NOMO-1 treated with DMSO at 0.1 percent for 48 hours (cell line): ENCODE results near the gene HYDIN.
"Not testable (repeated sequence)": the region's sequence is repeated elsewhere in the genome, so short reads cannot be mapped to it uniquely, and the experiment has no call there.

Experiments used
- DNase-seq: peaks from one replicate; lab custom pipeline; 2025; ENCODE audit not compliant: unreplicated experiment; lab: John Stamatoyannopoulos, UW

HYDIN gene

GRCh38 chr16:70882311-70882710 lies 348.2 kb downstream of the HYDIN start:
- not testable (repeated sequence) for DNase-seq

DNA sequence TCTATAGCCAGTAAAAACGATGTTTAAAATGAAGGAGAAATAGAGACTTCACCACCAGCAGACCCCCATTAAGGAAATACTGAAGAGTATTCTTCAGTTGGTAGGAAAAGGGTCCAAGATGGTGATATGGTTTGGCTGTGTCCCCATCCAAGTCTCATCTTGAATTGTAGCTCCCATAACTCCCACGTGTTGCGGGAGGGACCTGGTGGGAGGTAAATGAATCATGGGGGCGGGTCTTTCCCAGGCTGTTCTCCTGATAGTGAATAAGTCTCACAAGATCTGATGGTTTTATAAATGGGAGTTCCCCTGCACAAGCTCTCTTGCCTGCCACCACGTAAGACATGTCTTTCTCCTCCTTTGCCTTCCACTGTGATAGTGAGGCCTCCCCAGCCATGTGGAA lies 352.6 kb downstream of the HYDIN start:
- not testable (repeated sequence) for DNase-seq

GRCh38 chr16:70876442-70876841 lies 354.1 kb downstream of the HYDIN start:
- not testable (repeated sequence) for DNase-seq

GRCh38 chr16:70864698-70865097 lies 365.8 kb downstream of the HYDIN start:
- DNase-seq, result not testable (repeated sequence)

DNA sequence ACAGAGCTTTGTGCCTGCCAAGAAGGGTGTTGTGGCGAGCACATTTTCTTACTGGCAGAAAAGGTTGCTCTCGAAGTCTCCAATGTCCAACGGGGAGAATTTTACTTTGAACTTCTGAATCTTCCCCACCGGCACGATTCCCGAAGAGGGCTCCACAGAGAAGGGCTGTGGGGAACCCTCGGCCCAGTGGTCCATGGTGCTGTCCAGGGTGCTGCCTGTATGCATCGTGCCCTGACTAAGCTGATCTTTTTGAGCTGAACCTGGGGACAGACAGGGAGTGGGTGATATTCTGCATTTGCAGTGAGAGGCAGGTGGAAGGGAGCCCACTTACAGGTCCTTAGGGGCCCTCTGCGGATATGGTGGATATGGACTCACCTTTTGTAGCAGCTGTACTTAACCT lies 368.5 kb downstream of the HYDIN start:
- not testable (repeated sequence) for DNase-seq

DNA sequence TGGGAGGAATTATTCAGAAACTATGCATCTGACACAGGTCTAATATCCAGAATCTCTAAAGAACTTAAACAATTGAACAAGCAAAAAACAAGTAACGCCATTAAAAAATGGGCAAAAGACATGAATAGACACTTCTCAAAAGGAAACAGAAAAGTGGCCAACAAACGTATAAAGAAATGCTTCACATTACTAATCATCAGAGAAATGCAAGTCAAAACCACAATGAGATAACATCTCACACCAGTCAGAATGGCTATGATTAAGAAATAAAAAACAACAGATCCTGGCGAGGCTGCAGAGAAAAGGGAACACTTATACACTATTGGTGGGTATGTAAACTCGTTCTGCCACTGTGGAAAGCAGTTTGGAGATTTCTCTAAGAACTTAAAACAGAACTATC lies 379.2 kb downstream of the HYDIN start:
- DNase-seq, result not testable (repeated sequence)

DNA sequence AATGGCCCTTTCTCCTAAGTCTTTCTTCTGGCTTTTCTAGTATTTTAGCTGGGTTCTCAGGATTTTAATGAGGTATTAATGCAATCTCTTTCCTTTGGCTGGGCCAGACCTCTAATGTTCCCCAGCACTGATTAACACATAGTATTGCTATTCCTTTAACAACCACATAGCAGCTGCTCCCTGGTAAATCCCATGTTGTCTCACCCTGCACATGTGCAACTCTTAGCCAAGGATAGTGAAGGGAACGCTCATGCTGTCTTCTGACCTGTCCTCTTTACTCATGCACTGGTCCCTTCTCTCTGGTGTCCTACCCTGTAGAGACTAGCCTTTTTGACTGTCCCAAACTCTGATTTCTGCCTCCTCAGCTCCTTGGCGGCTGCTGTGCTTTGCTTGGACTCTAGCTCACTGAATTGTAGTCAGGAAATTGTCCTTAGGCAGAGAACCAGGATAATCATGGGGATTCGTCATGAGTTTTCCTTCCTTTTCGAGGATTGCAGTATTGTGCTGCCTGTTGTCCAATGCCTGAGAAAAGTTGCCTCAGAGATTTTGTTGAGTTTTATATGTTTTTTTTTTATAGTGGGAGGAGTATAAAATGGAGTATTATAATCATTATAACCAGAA lies 406.9 kb downstream of the HYDIN start:
- DNase-seq, result not testable (repeated sequence)

- not testable (repeated sequence) for DNase-seq
Observed at GRCh38 chr16:70822734-70823133, 407.8 kb downstream of the HYDIN start.

GRCh38 chr16:70818088-70818487 lies 412.4 kb downstream of the HYDIN start:
- not testable (repeated sequence) for DNase-seq

GRCh38 chr16:70809392-70810060 lies 421.0 kb downstream of the HYDIN start:
- no peak for DNase-seq

DNA sequence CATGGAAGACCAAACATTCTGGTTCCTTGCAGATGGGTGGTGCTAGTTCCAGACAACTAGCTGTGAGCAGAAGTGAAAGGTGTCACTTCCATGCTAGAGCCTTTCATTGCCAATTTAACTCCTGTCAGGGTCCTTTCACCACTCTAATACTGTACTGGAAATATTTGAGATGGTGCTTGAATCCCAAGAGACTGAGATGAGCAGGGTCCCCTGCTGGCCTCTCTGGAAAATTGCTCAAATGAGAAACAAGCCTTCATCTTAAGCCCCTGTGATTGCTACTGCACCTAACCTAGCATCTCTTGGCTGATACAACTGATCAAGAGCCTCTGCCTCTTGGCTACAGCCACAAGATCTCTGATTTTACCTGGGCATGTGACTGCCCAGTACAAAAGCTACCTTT lies 422.2 kb downstream of the HYDIN start:
- no peak for DNase-seq

- DNase-seq, result no peak
Observed at GRCh38 chr16:70805787-70806186, 424.7 kb downstream of the HYDIN start.

DNA sequence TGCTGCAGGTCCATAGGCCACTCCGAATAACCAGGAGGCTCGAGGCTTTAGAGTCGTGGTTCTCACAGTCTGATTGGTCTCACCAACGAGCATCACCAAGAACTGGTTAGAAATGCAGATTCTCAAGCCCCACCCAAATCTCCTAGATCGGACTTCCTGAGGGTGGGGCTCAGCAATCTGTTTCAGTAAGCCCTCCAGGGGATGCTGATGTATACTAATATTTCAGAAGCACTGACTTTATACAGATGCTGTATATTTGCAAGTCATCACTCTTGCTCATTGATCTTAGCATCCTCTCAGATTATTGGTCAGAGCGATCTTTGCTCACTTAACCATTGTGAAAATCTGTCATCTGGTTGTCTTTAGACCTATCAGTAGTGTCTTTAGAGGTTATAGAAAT lies 425.1 kb downstream of the HYDIN start:
- DNase-seq, result no peak

- no peak for DNase-seq
Observed at GRCh38 chr16:70804734-70805169, 425.8 kb downstream of the HYDIN start.

DNA sequence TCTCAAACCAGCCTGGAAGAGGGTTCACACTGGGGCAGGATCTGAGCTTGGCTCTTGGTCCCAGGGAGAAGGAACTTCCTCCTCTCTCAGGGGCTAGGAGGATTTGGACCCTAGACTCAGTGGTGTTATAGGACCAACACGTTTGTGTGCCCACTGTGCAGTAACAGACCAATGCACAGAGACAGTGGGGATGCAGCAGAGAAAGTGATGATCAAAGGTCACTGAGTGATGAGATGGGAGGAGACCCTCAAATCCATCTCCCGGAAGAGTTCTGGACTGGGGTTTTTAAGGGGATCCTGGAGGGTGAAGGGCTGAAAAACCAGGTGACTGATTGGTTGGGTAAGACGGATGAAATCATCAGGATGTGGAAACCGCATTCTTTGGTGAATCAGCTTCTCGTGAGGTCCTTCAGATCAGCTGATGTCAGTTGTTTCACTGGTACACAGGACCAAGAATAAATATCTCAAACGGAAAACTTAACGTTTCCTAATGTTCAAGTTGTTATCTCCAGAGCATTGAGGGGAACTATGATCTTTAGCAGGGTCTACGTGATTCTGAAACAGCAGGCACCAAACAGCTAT lies 426.3 kb downstream of the HYDIN start:
- DNase-seq, result peak; percentile 83

DNA sequence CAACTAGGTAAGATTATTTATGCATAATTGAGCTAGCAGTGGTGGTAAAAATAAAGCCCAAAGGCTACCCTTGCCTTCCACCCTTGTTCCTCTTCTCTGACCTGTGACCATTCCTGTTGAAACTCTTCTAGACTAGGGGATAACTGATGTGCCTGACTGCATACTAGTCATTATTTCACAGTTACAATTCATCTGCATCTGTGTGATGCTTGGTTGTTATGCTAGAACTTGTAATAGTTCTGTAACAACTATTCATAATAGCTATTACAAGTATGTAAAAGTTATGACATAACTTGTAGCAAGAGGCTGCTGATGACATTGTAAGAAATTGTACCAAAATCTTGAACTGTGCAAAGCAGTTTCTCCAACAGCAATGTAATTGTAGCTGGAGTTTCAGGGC lies 427.2 kb downstream of the HYDIN start:
- DNase-seq, result no peak

- DNase-seq, result no peak
Observed at GRCh38 chr16:70801611-70802010, 428.9 kb downstream of the HYDIN start.

DNA sequence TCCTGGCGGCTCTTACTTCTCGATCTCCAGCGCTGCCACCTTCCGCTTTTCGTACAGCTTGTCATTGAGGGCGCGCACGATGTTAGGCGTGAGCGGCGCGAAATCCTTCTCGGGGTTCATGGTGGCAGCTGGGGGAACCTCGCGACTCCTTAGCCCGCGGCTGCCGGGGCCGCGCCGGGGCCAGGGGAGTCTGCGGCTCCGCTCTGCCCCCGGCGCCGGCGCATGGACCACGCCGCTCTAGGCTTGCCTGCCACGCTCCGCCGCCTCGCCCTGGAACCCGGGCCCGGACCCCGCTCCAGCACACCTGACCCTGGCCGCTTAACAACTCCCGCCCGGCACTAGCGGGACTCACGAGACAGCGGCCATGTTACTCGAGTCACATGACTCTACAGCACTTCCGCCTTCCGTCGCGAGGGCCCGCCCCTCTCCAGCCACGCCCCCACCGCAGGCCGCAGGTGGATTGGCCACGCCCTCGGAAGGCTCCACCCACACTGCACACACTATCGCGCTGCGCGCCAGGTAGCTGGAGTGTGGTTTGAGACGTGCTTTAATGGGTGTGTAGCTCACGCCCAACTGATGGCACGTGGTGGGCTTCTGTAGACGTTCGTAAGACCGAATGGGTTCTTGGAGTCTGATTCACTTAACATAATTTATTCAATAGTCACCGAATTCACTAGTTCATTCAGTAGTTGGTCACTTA lies 429.6 kb downstream of the HYDIN start, which contains the start of gene VAC14:
VAC14 (minus strand) TSS at position 378 of the 700 bp plus-strand sequence; CDS start at position 120, 258 bp downstream.
- peak; percentile 86 for DNase-seq

GRCh38 chr16:70800311-70800710 lies 430.2 kb downstream of the HYDIN start:
- DNase-seq, result no peak

GRCh38 chr16:70796301-70796700 lies 434.2 kb downstream of the HYDIN start:
- DNase-seq, result no peak

DNA sequence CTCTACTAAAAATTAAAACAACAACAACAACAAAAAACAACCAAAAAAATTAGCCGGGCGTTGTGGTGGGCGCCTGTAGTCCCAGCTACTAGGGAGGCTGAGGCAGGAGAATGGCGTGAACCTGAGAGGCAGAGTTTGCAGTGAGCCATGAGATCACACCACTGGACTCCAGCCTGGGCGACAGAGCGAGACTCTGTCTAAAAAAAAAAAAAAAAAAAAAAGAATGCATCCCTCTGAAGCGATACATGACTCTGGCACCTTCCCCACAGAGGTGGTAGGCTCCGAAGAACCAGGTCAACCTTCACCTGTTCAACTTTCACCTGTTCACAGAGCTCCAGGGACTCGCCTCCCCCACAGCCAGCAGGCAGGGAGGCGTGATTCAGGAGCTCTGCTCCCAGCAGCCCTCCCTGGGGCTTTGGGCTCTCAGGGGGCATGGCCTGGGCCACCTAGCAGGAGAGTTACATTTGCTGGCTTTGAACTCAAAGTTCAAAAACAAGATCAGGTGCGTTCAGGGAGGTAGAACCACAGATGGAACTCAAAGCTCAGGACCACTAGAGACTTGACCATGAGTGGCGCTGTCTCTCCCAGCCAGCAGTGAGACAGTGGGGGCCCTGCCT lies 435.1 kb downstream of the HYDIN start:
- DNase-seq, result no peak
